Mononuclear cell (primary cell): ENCODE measurements around the gene PMEPA1. TPM values are rescaled to one million over a fixed set of nuclear protein-coding genes. Genes with fewer than 3 reads are reported as not detected.

ENCODE experiments used
- H3K27me3 ChIP-seq: 2 replicates; pipeline ENCODE4 v1.6.0; 2011; ENCODE audit warnings: low read length, control low read depth; ENCODE audit not compliant: insufficient read depth
- H3K4me1 ChIP-seq: 2 replicates; pipeline ENCODE4 v1.5.1; 2011; ENCODE audit warnings: mild to moderate bottlenecking, low read length, control low read depth; ENCODE audit not compliant: insufficient read depth
- H3K4me3 ChIP-seq: 2 replicates; pipeline ENCODE4 v1.5.1; 2011; ENCODE audit warnings: mild to moderate bottlenecking, low read length, moderate library complexity
- H3K9me3 ChIP-seq: 2 replicates; pipeline ENCODE4 v1.5.1; 2011; ENCODE audit warnings: low read depth, mild to moderate bottlenecking, control low read depth, low read length
- total RNA-seq: library from RNA; depleted of rRNA; stranded (reverse); fragments of >200 nt; gene quantifications from one replicate; pipeline ENCODE4 v1.2.3, GENCODE V29; 2012

PMEPA1 gene
- total RNA-seq, 1 donor = 1.0 TPM

GRCh38 chr20:57610261-57610952 is 99.4 kb downstream of the PMEPA1 start:
- Histone ChIP-seq H3K9me3 (no peaks in the 10 kb centered on the region), H3K4me1 (peaks cover 5% of the 10 kb centered on the region), H3K4me3 (no peak overlapping the region), H3K27me3 (no peaks in the 10 kb centered on the region)

- no peaks in the 10 kb centered on the region for H3K27me3 ChIP-seq
- H3K4me1 ChIP-seq = peaks cover 7% of the 10 kb centered on the region
- no peak overlapping the region for H3K4me3 ChIP-seq
- H3K9me3 ChIP-seq = no peaks in the 10 kb centered on the region
Observed at GRCh38 chr20:57609842-57610167, 100.0 kb downstream of the PMEPA1 start.

- Histone ChIP-seq H3K4me1 (peaks cover 12% of the 10 kb centered on the region), H3K4me3 (no peak overlapping the region), H3K27me3 (no peaks in the 10 kb centered on the region), H3K9me3 (no peaks in the 10 kb centered on the region)
Observed at GRCh38 chr20:57609086-57609841, 100.6 kb downstream of the PMEPA1 start.

GRCh38 chr20:57608516-57608915 is 101.3 kb downstream of the PMEPA1 start:
- Histone ChIP-seq H3K9me3 (no peaks in the 10 kb centered on the region), H3K4me3 (no peak overlapping the region), H3K4me1 (peaks cover 14% of the 10 kb centered on the region), H3K27me3 (no peaks in the 10 kb centered on the region)

- Histone ChIP-seq H3K4me3 (no peak overlapping the region), H3K9me3 (no peaks in the 10 kb centered on the region), H3K4me1 (peaks cover 14% of the 10 kb centered on the region), H3K27me3 (no peaks in the 10 kb centered on the region)
Observed at GRCh38 chr20:57605878-57606277, 103.9 kb downstream of the PMEPA1 start.

GRCh38 chr20:57605045-57605444 is 104.8 kb downstream of the PMEPA1 start:
- Histone ChIP-seq H3K4me3 (no peak overlapping the region), H3K4me1 (peaks cover 14% of the 10 kb centered on the region), H3K9me3 (no peaks in the 10 kb centered on the region), H3K27me3 (no peaks in the 10 kb centered on the region)

- Histone ChIP-seq H3K9me3 (no peaks in the 10 kb centered on the region), H3K4me1 (peaks cover 14% of the 10 kb centered on the region), H3K4me3 (no peak overlapping the region), H3K27me3 (no peaks in the 10 kb centered on the region)
Observed at GRCh38 chr20:57603120-57603519, 106.7 kb downstream of the PMEPA1 start.

- Histone ChIP-seq H3K4me1 (peaks cover 20% of the 10 kb centered on the region), H3K27me3 (no peaks in the 10 kb centered on the region), H3K4me3 (no peak overlapping the region), H3K9me3 (no peaks in the 10 kb centered on the region)
Observed at GRCh38 chr20:57601737-57602136, 108.1 kb downstream of the PMEPA1 start.

GRCh38 chr20:57601211-57601570 is 108.6 kb downstream of the PMEPA1 start:
- H3K4me3 ChIP-seq = no peak overlapping the region
- H3K4me1 ChIP-seq = peaks cover 21% of the 10 kb centered on the region
- H3K9me3 ChIP-seq = no peaks in the 10 kb centered on the region
- no peaks in the 10 kb centered on the region for H3K27me3 ChIP-seq

- peaks cover 18% of the 10 kb centered on the region for H3K4me1 ChIP-seq
- no peaks in the 10 kb centered on the region for H3K9me3 ChIP-seq
- no peak overlapping the region for H3K4me3 ChIP-seq
- no peaks in the 10 kb centered on the region for H3K27me3 ChIP-seq
Observed at GRCh38 chr20:57600320-57601210, 109.2 kb downstream of the PMEPA1 start.

- Histone ChIP-seq H3K4me3 (no peak overlapping the region), H3K4me1 (peaks cover 9% of the 10 kb centered on the region), H3K9me3 (no peaks in the 10 kb centered on the region), H3K27me3 (no peaks in the 10 kb centered on the region)
Observed at GRCh38 chr20:57598491-57598890, 111.3 kb downstream of the PMEPA1 start.

Other genes with a start within 250 kb of the PMEPA1 start
- gene CTCFL, start 184.9 kb downstream of the PMEPA1 start, total RNA-seq = not detected
- not detected for gene PCK1, start 148.9 kb downstream of the PMEPA1 start, total RNA-seq
- gene ZBP1, start 89.6 kb downstream of the PMEPA1 start, total RNA-seq = 14.7 TPM